Right forelimb (tissue), 1 donor: ENCODE data around the gene RAPGEF6.
"Not testable (repeated sequence)": the region's sequence is repeated elsewhere in the genome, so short reads cannot be mapped to it uniquely, and the experiment has no call there.

ENCODE experiments used
- DNase-seq: peaks from one replicate; pipeline ENCODE4 v3.0.0-alpha.2; 2018

RAPGEF6 gene

DNA sequence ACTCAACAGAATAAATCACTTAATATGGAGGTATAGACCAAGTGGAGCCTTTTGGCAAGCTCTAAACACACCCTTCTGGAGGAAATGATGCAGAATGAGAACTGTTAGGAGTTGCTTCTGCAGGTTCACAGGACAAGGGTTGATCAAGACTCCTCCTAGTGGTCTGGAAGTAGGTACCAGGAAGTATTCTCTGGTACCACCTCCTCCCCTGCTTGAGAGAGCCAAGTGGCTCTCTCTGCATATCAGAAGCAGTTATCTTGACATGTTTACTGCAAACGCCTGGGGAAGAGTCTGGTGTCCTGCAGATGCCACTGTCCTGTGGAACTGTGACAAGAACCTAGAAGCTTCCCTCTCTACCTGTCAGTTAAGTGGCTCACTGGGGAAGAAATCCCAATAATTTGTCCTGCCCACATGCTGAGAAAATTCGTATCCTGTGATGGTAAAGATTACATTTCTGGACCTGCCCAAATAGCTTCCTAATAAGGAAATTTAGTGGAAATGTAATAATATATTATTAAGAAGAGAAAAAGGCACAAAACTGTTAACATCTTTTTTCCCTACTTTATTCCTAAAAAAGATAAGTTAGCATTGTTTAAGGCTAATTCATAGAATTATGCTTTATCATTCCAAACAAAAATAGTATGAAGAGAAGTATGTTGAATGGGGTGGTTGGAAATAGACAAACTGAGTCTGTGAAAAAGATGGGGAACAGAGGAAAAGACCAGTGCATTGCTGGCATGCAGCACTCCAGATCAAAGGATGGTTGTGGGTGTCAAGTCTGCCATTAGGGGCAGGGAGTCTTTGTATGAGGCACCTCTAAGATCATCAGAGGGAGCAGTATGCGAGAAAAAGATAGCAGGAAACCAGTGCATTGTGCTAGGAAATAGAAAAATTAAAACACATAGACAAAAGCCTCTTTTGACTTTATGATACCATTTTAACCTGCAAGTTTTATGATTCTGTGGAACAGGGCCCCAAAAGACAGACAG is 252.3 kb downstream of the RAPGEF6 start:
- DNase-seq: no peak

DNA sequence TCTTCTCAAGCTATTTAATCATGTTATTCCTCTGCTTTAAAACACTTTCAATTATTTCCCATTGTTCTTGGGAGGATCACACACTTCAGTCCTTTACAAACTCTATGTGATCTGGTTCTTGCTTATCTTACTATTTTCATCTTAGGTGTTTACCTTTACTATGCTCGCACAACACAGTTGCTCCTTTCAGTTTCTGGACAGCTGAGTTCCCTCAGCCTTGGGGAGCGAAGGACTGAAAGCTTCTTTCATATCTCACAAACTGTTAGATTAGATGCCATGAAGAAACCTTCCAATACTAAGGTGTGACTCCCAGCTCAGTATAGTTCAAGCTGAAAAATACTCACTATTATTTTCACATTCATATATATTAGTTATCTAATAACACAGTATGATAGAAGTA is 253.3 kb downstream of the RAPGEF6 start:
- no peak for DNase-seq

DNA sequence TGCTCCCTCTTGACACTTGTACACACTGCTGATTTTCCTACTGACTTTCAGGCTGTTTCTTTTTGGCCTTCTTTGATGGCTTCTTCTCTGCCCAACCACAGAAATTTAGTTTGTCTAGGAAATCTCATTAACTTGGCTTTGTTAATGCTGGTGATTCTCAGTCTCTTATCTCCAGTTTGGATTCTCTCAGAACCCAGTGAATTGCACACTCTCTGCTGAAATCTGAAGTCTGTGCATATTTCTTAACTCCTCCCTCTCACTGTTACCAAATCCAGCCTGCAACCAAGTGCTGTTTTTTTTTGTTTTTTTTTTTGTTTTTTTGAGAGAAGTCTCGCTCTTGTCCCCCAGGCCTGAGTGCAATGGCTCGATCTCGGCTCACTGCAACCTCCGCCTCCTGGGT is 254.0 kb downstream of the RAPGEF6 start:
- DNase-seq: no peak

DNA sequence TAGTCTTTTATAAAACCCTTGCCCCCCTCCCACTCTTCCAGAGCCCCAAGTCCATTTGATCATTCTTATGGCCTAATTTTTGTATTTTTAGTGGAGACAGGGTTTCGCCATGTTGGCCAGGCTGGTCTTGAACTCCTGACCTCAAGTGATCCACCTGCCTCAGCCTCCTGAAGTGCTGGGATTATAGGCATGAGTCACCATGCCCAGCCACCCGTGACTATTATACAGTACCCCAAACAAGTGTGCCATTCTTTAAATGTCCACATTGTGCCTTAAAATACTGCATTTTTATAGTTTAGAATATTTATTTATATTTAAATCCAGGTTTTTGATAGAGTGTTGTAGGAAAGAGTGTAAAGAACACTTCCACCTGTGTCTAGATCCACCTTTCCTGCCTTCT is 254.8 kb downstream of the RAPGEF6 start:
- not testable (repeated sequence) for DNase-seq

DNA sequence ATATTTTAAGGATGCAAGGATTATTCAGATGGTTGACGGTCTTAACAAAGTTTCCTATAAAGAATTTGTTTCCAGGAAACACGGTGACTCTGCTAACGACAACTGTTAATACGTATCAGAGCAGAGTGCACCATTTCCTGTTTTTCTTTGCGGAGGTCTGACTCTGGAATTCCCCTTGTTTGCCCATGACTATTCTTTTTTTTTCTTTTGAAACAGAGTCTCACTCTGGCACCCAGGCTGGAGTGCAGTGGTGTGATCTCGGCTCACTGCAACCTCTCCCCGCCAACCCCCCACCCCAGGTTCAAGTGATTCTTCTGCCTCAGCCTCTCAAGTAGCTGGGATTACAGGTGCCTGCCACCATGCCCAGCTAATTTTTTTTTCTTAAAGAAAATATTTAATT is 255.3 kb downstream of the RAPGEF6 start:
- no peak for DNase-seq

DNA sequence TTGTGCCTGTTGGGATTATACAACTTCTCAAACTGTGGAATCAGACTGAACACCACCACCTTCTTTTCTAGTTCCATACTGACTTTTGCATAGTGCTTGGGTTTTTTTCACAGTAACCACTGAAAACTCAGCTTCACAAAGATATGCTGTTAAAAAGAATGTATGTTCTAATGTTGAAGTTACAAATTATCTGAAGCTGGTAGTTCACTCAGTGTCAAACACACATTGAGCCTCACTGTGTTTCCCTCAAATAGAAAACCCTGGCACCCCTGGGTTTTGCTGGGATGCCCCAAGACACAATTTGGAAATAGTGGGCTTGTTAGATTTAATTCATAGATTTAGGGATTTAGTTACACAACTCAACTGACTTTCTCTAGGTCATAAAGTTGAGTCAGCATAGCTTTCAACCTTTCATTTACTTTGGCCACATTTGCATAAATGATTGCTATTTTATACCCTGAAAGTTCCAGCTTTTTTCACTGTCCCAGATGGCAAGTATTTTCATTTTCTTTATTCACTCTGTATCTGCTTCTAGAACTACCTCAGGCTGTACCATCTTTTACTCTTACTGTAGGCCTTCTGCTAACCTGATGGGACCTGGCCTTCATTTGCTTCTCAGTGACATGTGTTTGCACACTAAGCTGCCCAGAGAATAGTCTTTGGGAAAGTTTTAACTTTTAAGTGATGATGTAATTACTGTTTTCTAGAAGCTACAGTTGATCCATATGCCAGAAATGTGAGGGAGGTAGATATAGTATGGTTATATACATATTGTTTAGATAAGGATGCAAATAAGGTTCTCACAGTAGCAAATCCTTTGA is 256.1 kb downstream of the RAPGEF6 start:
- no peak for DNase-seq

DNA sequence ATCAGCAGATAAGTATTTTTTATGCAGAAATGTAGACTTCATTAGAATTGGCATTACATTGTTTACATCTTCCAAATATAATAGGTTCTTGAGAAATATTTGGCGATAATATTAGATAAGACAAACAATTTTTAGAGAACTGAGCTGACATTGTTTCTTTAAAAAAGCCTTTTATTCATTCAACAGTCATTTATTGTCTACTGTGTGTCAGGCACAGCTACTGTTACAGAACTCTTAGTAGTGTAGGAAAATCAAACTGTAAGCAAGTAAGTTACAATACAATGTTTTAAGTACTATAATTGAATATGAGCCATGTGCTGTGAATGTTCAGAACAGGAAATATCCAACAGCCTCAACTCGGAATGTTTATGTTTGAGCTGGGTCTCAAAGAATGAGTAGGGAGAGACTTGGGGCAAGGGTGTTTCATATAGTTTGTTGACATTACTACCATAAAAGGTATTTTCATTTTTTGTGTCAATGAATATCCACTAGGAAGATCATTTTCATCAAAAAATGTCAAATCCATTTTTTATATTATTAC is 257.2 kb downstream of the RAPGEF6 start:
- DNase-seq: no peak

DNA sequence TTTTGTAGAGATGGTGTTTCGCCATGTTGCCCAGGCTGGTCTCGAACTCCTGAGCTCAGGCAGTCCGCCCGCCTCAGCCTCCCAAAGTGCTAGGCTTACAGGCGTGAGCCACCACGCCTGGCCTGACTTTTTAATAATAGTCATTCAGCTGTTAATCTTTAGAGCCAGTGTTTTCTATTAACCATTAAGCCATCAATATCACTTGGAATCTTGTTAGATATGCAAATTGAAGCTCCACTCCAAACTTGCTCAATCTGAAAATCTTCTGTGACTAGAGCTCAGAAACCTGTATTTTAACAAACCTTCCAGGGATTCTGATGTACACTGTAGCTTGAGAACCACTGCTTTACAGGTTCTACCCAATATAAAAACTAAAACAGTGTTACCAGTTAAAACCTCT is 257.7 kb downstream of the RAPGEF6 start:
- DNase-seq: no peak

DNA sequence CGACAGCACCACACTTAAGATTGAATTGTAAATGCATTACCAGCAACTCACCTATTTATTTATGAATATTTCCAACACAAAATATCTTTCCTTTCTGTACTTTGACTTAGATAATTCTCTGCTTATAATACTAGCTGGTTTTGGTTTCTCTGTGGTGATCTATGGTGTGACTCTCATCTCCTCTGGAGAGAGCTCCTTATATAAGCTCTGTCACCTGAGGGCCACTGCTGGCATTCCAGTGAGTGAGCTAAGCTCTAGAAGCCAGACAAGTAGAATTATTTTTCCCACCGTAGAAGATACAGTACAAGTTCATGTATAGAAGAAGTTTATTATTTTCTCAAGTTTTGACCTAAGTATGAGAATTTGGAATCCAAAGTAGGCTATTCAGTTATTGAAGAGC is 259.7 kb downstream of the RAPGEF6 start:
- no peak for DNase-seq
